ENCODE measurements around the gene TACR1.

The TACR1 gene

DNA sequence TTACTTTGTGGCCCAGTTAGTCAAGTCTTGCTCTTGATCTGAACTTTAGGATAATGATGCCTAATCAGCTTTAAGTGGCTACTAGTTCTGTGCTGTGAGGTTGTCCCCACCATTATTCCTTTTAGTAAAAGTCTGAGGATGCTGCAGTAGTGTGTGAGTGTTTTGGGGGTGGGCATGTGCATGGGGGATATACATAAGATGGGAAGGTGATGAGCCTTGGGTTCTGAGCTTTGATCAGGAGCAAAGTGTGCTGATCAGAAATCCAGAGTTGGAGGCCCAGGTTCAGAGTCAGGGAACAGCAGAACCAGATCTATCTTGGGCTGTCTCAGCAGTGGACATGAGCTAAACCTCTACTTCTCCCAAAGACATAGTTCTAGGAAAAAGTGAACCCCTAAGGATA lies 174.1 kb downstream of the TACR1 start:
- in situ Hi-C loops (cut with MboI; ENCODE audit: low sequenced_read_pairs): no loop called here

- in situ Hi-C loops (cut with MboI; ENCODE audit: low sequenced_read_pairs): no loop called here
These were observed 175.5 kb downstream of the TACR1 start for GRCh38 chr2:75023666-75024455.

DNA sequence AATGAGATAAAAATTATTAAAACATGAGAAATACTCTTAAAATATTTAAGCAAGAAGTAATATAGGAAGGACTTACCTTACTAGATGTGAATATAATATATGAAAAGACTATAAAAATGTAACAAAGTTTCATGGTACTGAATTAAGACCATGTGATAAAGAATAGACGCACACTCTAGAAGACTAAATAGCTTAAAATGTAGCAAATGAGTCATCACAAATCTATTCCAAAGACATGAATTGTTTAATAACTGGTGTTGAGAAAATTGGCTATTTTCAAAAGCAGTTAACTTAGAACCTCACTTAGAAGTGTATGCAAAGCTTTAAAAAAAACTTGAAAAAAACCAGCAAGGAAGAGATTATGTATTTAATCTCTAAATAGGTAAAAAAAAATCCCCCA lies 176.8 kb downstream of the TACR1 start:
- in situ Hi-C loops (cut with MboI; ENCODE audit: low sequenced_read_pairs): no loop called here

DNA sequence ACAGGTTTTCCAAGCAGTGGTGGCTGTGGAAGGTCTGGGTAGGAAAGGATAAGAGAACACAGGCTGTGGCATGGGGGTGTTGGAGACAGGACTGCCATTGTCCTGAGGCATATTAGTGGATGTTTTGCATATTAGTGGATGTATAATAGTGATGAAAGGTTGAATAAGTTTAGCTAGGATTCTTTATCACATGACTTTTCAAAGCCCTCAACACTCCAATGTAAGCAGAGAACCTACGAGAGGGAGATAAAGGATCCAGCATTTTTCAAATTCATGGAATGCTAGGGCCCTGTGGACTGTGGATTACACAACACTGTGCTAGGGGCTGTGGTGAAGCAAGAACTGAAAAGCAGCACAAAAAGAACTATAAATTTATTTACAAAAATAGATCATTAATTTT lies 177.6 kb downstream of the TACR1 start:
- in situ Hi-C loops (cut with MboI; ENCODE audit: low sequenced_read_pairs): no loop called here

GRCh38 chr2:75020476-75020875 lies 178.8 kb downstream of the TACR1 start:
- in situ Hi-C loops (cut with MboI; ENCODE audit: low sequenced_read_pairs): no loop called here

DNA sequence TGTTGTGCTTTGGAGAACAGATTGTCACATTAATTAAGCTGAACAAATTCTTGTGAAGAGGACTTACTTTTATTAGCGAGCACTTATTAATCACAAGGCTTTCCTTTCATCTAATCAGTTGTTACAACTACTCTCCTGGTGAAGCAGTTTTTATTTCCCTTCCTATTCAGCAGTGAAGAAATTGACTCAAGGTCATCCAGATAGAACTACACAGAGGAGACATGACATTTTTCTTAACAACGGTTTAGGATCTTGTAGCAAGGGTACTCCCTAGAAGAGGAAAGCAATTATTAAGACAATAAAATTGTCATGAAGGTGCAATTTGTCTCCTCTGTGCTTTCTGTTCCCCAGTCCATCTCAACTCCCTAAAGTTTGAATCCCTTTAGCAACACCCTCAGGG lies 179.5 kb downstream of the TACR1 start:
- in situ Hi-C loops (cut with MboI; ENCODE audit: low sequenced_read_pairs): no loop called here

GRCh38 chr2:75018162-75018561 lies 181.2 kb downstream of the TACR1 start:
- in situ Hi-C loops (cut with MboI; ENCODE audit: low sequenced_read_pairs): no loop called here

- in situ Hi-C loops (cut with MboI; ENCODE audit: low sequenced_read_pairs): no loop called here
These were observed 187.2 kb downstream of the TACR1 start for GRCh38 chr2:75012080-75012479.

- in situ Hi-C loops (cut with MboI; ENCODE audit: low sequenced_read_pairs): no loop called here
These were observed 188.7 kb downstream of the TACR1 start for GRCh38 chr2:75010571-75010970.

DNA sequence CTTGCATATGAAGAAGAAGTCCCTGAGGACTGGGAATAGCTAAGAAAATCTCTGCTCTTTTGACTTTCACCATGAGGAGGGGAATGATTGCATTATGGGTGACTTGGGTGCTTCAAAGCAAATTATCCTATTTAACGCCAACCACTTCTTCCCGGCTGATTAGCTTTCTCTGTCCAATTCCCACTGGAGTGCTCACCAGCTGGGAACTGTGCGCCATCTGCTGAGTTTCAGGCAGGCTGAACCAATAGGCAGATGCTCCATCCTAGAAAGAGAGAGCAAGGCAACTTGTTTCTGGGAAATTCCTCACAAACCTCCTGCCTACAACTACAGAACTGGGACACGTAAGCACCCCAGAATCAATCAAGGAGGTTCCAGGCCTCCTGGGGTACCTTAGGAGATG lies 191.5 kb downstream of the TACR1 start:
- in situ Hi-C loops (cut with MboI; ENCODE audit: low sequenced_read_pairs): no loop called here

DNA sequence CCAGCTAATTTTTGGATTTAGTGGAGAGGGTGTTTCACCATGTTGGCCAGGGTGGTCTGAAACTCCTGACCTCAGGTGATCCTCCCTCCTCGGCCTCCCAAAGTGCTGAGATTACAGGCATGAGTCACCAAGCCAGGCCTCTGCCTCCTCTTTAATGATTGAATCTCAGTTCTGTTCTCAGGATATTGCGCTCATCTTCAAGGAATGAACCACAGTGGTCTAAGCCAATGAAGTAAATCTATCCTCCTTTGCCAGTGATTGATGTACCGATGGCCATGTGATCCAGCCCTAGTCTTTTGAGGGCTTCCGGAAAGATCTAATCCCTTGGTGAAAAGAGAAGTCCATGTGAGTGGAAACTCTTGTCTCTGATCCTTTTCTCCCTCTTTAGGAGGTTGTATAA lies 192.3 kb downstream of the TACR1 start:
- in situ Hi-C loops (cut with MboI; ENCODE audit: low sequenced_read_pairs): no loop called here

DNA sequence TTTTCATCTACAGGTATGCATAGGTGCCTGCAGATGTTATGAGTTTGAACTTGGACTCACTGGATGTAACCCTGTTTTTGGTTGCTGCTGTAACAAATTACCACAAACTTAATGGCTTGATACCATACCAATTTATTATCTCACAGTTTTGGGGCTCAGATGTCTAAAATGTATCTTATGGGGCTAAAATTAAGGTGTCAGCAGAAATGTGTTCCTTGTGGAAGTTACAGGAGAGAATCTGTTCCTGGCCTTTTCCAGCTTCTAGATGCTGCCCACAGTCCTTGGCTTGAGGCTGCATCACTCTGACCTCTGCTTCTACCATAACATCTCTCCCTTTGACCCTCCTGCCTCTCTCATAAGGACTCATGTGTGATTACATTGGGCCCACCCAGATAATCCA lies 193.3 kb downstream of the TACR1 start:
- in situ Hi-C loops (cut with MboI; ENCODE audit: low sequenced_read_pairs): no loop called here

- in situ Hi-C loops (cut with MboI; ENCODE audit: low sequenced_read_pairs): no loop called here
These were observed 195.5 kb downstream of the TACR1 start for GRCh38 chr2:75003773-75004172.

DNA sequence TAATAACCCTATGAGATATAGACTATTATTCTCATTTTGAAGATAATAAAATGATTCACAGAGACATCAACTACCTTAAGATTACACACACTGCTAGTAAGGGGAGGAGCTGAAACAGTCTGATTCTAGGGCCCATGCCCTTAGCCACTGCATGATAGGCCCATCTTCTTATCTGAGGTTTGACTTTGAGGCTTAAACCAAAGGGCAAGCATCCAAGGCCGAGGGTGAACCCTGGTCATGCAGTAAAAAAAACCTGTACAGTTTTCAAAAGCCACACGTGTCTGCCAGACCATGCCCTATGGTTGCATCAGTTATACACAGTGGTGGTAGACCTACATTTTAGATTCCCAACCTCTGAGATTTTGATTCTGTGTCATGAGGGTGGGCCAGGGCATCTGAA lies 196.0 kb downstream of the TACR1 start:
- in situ Hi-C loops (cut with MboI; ENCODE audit: low sequenced_read_pairs): no loop called here

DNA sequence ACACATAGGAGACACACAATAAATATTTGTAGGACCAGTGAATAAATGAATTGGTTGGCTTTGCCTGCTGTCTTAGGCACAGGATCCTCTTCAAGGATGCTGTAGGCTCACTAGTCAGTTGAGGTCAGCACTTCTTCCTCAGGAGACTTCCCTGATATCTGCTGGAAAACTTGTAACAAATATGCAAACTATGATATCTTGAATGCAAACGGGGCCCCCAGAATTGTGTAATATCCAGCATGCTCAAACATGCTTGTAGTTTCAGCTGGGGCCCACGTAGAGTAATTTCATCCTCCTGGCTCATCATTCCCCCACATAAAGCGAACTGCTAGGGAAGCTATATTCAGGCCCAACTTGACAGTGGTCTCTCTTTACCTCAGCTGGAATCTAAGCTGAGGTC lies 197.3 kb downstream of the TACR1 start:
- in situ Hi-C loops (cut with MboI; ENCODE audit: low sequenced_read_pairs): no loop called here

DNA sequence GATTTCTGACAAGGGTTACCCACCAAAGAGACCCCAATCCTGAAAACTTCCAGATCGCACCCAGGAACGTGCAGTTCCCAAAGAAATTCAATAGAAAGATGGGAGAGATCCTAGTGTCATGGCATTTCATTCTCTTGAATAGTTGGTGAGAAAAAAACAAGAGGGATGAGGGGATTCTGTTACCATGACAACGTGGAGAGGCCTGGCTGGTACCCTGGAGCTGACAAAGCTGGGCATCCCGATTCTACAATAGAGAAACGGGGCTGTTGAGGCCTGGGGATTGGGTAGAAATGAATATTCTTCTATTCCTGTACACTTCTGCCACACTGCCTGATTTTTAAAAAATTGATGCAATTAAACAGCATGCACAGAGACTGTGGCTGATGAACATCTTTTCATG lies 199.9 kb downstream of the TACR1 start:
- in situ Hi-C loops (cut with MboI; ENCODE audit: low sequenced_read_pairs): no loop called here

All from HL-60/S4 treated with phorbol 12-myristate 13-acetate at 8.2 ng/mL for 4 days and 3 days (cell line).